Measurements from ENCODE around the gene VPS13A.

DNA sequence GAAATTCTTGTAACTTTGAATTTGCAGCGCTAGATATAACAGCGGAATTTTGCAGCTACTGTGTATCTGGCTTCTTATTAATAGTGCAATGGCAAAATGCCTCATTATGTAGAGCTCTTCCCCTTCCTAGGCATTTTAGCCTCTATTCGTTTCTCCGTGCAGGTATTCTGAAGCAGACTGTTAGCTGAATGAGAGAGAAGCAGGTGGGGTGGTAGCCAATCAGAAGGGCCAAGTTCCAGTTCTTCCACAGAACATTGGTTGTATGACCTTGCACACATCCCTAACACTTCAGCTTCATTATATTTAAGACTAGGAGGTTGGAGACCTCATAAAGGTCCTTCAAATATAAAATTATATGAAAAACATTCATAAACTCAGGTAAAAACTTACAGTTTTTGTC lies 1.2 kb upstream of the VPS13A start:
- no peak for TF ChIP-seq SUZ12 (IDR thresholded peaks at IDR 0.05; ENCODE audit: extremely low read depth, insufficient read depth, insufficient read length)
- TF ChIP-seq YY1 (IDR thresholded peaks at IDR 0.05; ENCODE audit: insufficient read depth, insufficient read length): no peak

Measured in NT2/D1 (cell line).